PC-3 (cell line): ENCODE data around the gene CDK14. TPM values are rescaled to one million over a fixed set of nuclear protein-coding genes. Genes with fewer than 3 reads are reported as not detected.

ENCODE experiments used
- ATAC-seq: fragments of 200-7000 bp; cut with Tn5 transposase; 2 replicates; pipeline ENCODE4 v1.9.1; 2020; ENCODE audit warnings: mild to moderate bottlenecking, moderate library complexity
- BruUV-seq: library from RNA; stranded (reverse); fragments of 400-500 nt; replicated peaks from 2 replicates; lab custom pipeline; 2021; lab: Mats Ljungman, UMichigan
- CTCF ChIA-PET: fragments of 300-600 bp; sonication (Branson Sonifier 250); formaldehyde crosslinking; loops from one replicate; lab custom pipeline; 2022; ENCODE audit warnings: antibody characterized with exemption; lab: Charles Lee
- POLR2A ChIA-PET: fragments of 300-600 bp; sonication (Branson Sonifier 250); formaldehyde crosslinking; loops from one replicate; lab custom pipeline; 2022; ENCODE audit warnings: antibody characterized with exemption; ENCODE audit not compliant: unreplicated experiment; lab: Charles Lee
- DNase-seq: peaks from one replicate; pipeline ENCODE4 v3.0.0-alpha.2; 2015
- H2AFZ ChIP-seq: fragments of 300-600 bp; sonication (generic); 2 replicates; pipeline ENCODE4 v1.6.0; 2016; ENCODE audit warnings: antibody characterized with exemption, low read length
- H3F3A ChIP-seq: fragments of 300-600 bp; sonication (generic); one replicate; pipeline ENCODE4 v1.6.0; 2017; ENCODE audit warnings: antibody characterized with exemption, low read length, control low read depth, mild to moderate bottlenecking; ENCODE audit not compliant: unreplicated experiment
- H3K27ac ChIP-seq: fragments of 300-600 bp; sonication (generic); 2 replicates; pipeline ENCODE4 v1.5.1; 2016; ENCODE audit warnings: mild to moderate bottlenecking, low read length
- H3K27me3 ChIP-seq: fragments of 300-600 bp; sonication (generic); 2 replicates; pipeline ENCODE4 v1.6.1; 2016; ENCODE audit warnings: low read length, mixed read lengths
- H3K36me3 ChIP-seq: fragments of 300-600 bp; sonication (generic); 2 replicates; pipeline ENCODE4 v1.6.1; 2016; ENCODE audit warnings: low read depth, mixed run types, low read length, mixed read lengths
- H3K4me1 ChIP-seq: fragments of 300-600 bp; sonication (generic); 2 replicates; pipeline ENCODE4 v1.5.1; 2016; ENCODE audit warnings: low read length; ENCODE audit not compliant: insufficient read depth
- H3K4me2 ChIP-seq: fragments of 300-600 bp; sonication (generic); 2 replicates; pipeline ENCODE4 v1.6.0; 2016; ENCODE audit warnings: low read length
- H3K4me3 ChIP-seq: fragments of 300-600 bp; sonication (generic); 2 replicates; pipeline ENCODE4 v1.5.1; 2016; ENCODE audit warnings: mild to moderate bottlenecking, low read length, mixed read lengths
- H3K79me2 ChIP-seq: fragments of 300-600 bp; sonication (generic); 2 replicates; pipeline ENCODE4 v1.6.1; 2017; ENCODE audit warnings: low read length, mixed read lengths
- H3K9ac ChIP-seq: fragments of 300-600 bp; sonication (generic); 2 replicates; pipeline ENCODE4 v1.6.0; 2016; ENCODE audit warnings: mild to moderate bottlenecking, low read length
- H3K9me2 ChIP-seq: fragments of 300-600 bp; sonication (generic); replicated peaks from 2 replicates; pipeline ENCODE4 v1.6.1; 2016; ENCODE audit warnings: mixed run types, low read length, mixed read lengths
- H3K9me3 ChIP-seq: fragments of 300-600 bp; sonication (generic); 2 replicates; pipeline ENCODE4 v1.6.1; 2016; ENCODE audit warnings: low read length, mixed read lengths
- H4K20me1 ChIP-seq: fragments of 300-600 bp; sonication (generic); 2 replicates; pipeline ENCODE4 v1.6.1; 2016; ENCODE audit warnings: low read length, mixed read lengths
- CTCF ChIP-seq: fragments of 300-600 bp; sonication (generic); conservative IDR thresholded peaks from 2 replicates; pipeline ENCODE4 v1.5.1; 2017; ENCODE audit warnings: antibody characterized with exemption, low read depth, mild to moderate bottlenecking, low read length
- EZH2 ChIP-seq: fragments of 300-600 bp; sonication (generic); IDR thresholded peaks from one replicate; pipeline ENCODE4 v1.6.1; 2017; ENCODE audit warnings: antibody characterized with exemption, mild to moderate bottlenecking, low read length; ENCODE audit not compliant: unreplicated experiment
- EZH2phosphoT487 ChIP-seq: fragments of 300-600 bp; sonication (generic); IDR thresholded peaks from 2 replicates; pipeline ENCODE4 v1.6.1; 2018; ENCODE audit warnings: mild to moderate bottlenecking, antibody characterized with exemption, low read length, borderline replicate concordance
- intact Hi-C: fragments of 100-400 bp; cut with micrococcal nuclease; formaldehyde crosslinking; loops from 2 replicates; pipeline ENCODE4 v1.9.0; 2023
- total RNA-seq: library from RNA; depleted of rRNA; stranded (reverse); fragments of >200 nt; gene quantifications from 2 replicates; pipeline ENCODE4 v1.2.3, GENCODE V29; 2014

Gene CDK14
- total RNA-seq, 1 experiment from 2014 or later = 8.2 TPM

GRCh38 chr7:90661290-90662151 is 65.4 kb downstream of the CDK14 start:
- intact Hi-C loops = loop anchor here (10.0 kb wide), 1 partner anchor 243 kb away; no protein-coding TSS in a partner anchor
- H3K9ac ChIP-seq = no peak overlapping the region
- H3F3A ChIP-seq = no peaks in the 10 kb centered on the region
- H3K4me1 ChIP-seq = no peaks in the 10 kb centered on the region; the same call in 1 of the 2 replicates
- H3K27ac ChIP-seq = no peak overlapping the region
- H3K4me3 ChIP-seq = no peak overlapping the region
- ChIA-PET POLR2A (no interaction called here), CTCF (no interaction called here)
- no peaks in the 10 kb centered on the region for H3K9me3 ChIP-seq
- no peaks in the 10 kb centered on the region for H3K36me3 ChIP-seq
- H3K9me2 ChIP-seq = no peaks in the 10 kb centered on the region
- BruUV-seq = no TSS peak
- no peak for DNase-seq
- no peaks in the 10 kb centered on the region for H3K79me2 ChIP-seq
- 0 out of 2 replicates have a peak, but pooled peaks have one; percentile 16 for ATAC-seq
- H2AFZ ChIP-seq = no peak overlapping the region
- no peak overlapping the region for H3K4me2 ChIP-seq
- TF ChIP-seq EZH2 = no peak
- TF ChIP-seq EZH2phosphoT487 = no peak
- no peak for TF ChIP-seq CTCF
- H3K27me3 ChIP-seq = no peaks in the 10 kb centered on the region
- H4K20me1 ChIP-seq = no peaks in the 10 kb centered on the region

GRCh38 chr7:90663176-90663575 is 67.1 kb downstream of the CDK14 start:
- no peaks in the 10 kb centered on the region for H3F3A ChIP-seq
- ChIA-PET POLR2A (no interaction called here), CTCF (no interaction called here)
- H3K9me2 ChIP-seq = no peaks in the 10 kb centered on the region
- H3K9me3 ChIP-seq = no peaks in the 10 kb centered on the region
- no peaks in the 10 kb centered on the region for H4K20me1 ChIP-seq
- H2AFZ ChIP-seq = no peak overlapping the region
- no peaks in the 10 kb centered on the region for H3K4me1 ChIP-seq
- BruUV-seq = no TSS peak
- no peaks in the 10 kb centered on the region for H3K36me3 ChIP-seq
- no peak overlapping the region for H3K9ac ChIP-seq
- H3K27ac ChIP-seq = no peak overlapping the region
- ATAC-seq = no peak
- no peaks in the 10 kb centered on the region for H3K79me2 ChIP-seq
- no peak overlapping the region for H3K4me3 ChIP-seq
- DNase-seq = no peak
- no peak for TF ChIP-seq EZH2phosphoT487
- TF ChIP-seq CTCF = no peak
- no peak for TF ChIP-seq EZH2
- H3K4me2 ChIP-seq = no peak overlapping the region
- intact Hi-C loops = loop anchor here (10.0 kb wide), 1 partner anchor 242 kb away; no protein-coding TSS in a partner anchor
- no peaks in the 10 kb centered on the region for H3K27me3 ChIP-seq

GRCh38 chr7:90666186-90666585 is 70.1 kb downstream of the CDK14 start:
- ChIA-PET CTCF (no interaction called here), POLR2A (no interaction called here)
- ATAC-seq = no peak

More at GRCh38 chr7:90666186-90666585, 70.1 kb downstream of the CDK14 start:
- H3K79me2 ChIP-seq = no peaks in the 10 kb centered on the region
- no peak overlapping the region for H3K9ac ChIP-seq
- no peaks in the 10 kb centered on the region for H3K36me3 ChIP-seq
- H3K4me3 ChIP-seq = no peak overlapping the region
- no peaks in the 10 kb centered on the region for H3K27me3 ChIP-seq
- H3K4me1 ChIP-seq = no peaks in the 10 kb centered on the region
- no peaks in the 10 kb centered on the region for H3K9me3 ChIP-seq
- no peaks in the 10 kb centered on the region; the same call in 1 of the 2 replicates for H3K9me2 ChIP-seq
- TF ChIP-seq EZH2phosphoT487 = no peak
- TF ChIP-seq CTCF = no peak
- no peak for TF ChIP-seq EZH2
- no peak overlapping the region for H2AFZ ChIP-seq
- intact Hi-C loops = loop anchor here (10.0 kb wide), 1 partner anchor 239 kb away; no protein-coding TSS in a partner anchor
- no TSS peak for BruUV-seq
- H3K27ac ChIP-seq = no peak overlapping the region
- H3F3A ChIP-seq = no peaks in the 10 kb centered on the region
- DNase-seq = no peak
- H3K4me2 ChIP-seq = no peak overlapping the region
- H4K20me1 ChIP-seq = no peaks in the 10 kb centered on the region
